GM18951 (cell line): ENCODE results near the gene WNT2B.

ENCODE experiments used
- POLR2A ChIP-seq: IDR thresholded peaks from 4 replicates; pipeline ENCODE4 v1.6.1; 2011; ENCODE audit warnings: mild to moderate bottlenecking; ENCODE audit not compliant: insufficient read length, insufficient read depth; ENCODE audit errors: extremely low read depth
- in situ Hi-C: fragments of 300-500 bp; cut with MboI; formaldehyde crosslinking; loops from one replicate; pipeline ENCODE4 v1.12.0; 2022; ENCODE audit warnings: low sequenced_read_pairs, mixed read lengths, inconsistent platforms; ENCODE audit not compliant: unreplicated experiment

WNT2B gene

DNA sequence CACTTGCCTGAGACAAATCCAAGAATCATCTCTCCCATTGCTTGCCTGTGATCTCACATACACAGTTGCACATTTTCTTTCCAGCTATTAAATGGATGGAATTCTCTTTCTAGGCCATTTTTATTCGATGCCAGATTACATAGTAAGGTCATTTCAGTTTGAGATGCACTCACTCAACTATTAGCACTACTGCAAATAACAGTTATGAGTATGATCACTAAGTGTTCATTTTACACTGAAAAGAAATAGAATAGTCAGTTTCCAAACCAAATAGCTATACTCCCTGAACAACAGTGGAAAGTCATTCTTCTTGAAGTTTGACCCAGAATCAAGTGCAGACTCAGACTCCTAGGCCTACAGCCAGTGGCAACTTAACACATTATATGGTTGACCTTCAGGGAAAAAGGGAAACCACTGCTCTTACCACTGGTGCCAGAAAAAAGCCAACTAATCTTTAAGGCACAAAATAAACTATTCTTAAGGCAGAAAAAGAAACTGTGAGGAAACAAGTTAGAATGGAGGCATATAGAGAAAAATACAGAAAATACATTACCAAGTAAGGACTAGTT, 31.5 kb downstream of the WNT2B start:
- in situ Hi-C loops = no loop called here
- no peak for TF ChIP-seq POLR2A

DNA sequence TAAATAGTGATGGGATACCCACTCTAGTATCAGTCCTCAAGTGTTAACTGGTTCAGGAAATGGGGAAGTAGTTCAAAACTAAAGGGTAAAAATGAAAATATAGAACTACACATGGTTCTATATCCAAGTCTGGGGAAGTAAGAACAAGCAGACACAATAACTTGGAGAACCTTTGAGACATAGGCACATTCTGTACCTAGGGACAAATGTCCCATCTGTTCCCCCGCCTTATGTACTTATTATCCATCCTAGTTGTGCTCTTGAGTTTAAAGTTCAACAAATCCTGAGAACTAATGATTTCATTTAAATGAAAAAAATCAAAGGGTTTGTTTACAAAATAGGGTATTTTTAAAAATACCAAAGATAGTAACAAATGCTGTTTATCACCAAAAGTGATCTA, 32.5 kb downstream of the WNT2B start:
- in situ Hi-C loops = no loop called here
- TF ChIP-seq POLR2A = no peak

DNA sequence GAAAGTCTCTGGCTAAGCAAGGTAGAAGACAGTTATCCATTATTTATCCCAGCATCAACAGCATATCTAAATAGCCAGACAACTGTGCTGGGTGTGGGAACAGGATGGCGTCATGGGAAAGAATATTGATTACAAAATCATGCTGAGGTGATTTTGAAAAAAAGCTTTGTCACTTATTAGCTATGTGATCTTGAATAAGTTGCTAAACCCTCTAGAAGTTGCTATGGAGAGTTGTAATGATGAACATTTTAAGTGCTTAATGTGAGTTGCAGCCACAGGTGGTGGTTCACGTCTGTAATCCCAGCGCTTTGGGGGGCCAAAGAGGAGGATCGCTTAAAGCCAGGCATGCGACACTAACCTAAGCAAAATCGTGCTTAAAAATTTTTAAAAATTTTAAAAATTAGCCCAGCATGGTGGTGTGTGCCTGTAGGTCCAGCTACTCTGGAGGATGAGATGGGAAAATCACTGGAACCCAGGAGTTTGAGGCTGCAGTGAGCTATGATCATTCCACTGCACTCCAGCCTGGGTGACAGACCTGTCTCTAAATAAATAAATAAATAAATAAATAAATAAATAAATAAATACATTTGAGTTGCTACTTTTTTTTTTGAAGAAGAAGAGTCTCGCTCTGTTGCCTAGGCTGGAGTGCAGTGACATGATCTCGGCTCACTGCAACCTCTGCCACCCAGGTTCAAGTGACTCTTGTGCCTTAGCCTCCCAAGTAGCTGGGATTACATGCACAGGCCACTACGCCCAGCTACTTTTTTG, 33.6 kb downstream of the WNT2B start:
- TF ChIP-seq POLR2A = no peak
- in situ Hi-C loops = no loop called here

- no peak for TF ChIP-seq POLR2A
- in situ Hi-C loops = no loop called here
Measured at GRCh38 chr1:112544011-112544688, 35.4 kb downstream of the WNT2B start.

GRCh38 chr1:112544751-112545150, 36.0 kb downstream of the WNT2B start:
- TF ChIP-seq POLR2A = no peak
- in situ Hi-C loops = no loop called here

DNA sequence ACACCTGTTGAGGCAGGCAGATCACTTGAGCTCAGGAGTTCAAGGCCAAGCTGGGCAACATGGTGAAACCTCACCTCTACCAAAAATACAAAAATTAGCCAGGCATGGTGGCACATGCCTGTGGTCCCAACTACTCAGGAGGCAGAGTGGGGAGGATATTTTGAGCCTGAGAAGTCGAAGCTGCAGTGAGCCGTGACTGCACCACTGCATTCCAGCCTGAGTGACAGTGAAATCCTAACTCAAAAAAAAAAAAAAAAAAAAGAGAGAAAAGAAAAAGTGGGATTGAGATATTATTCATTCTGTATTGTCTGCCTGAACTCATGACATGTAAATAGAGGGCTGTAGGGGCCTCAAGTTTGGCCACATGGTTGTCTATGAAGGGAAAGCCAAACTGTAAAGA, 37.3 kb downstream of the WNT2B start:
- in situ Hi-C loops = no loop called here
- TF ChIP-seq POLR2A = no peak

DNA sequence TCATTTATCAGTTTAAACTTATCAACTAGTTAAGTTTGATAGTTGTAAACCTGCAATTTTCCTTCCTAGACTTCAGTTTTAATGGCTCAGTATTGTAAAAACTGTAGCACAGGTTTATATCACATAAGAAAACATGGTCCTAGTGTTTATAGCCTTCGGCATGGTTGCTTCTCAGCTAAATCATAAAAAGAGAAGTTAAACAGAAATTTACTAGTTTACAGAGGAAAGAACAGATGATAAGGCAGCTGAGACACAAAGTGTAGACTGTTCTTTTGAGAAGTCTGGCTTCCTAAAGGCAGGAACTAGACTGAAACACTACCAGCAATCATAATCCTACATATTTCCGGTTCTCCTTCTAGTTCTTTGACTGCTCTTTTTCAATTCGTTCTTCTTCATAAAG, 39.8 kb downstream of the WNT2B start:
- in situ Hi-C loops = no loop called here
- no peak for TF ChIP-seq POLR2A

GRCh38 chr1:112549590-112549989, 40.8 kb downstream of the WNT2B start:
- TF ChIP-seq POLR2A = no peak
- in situ Hi-C loops = no loop called here

- no peak for TF ChIP-seq POLR2A
- in situ Hi-C loops = no loop called here
Measured at GRCh38 chr1:112554411-112554810, 45.6 kb downstream of the WNT2B start.

- in situ Hi-C loops = no loop called here
- no peak for TF ChIP-seq POLR2A
Measured at GRCh38 chr1:112557385-112557784, 48.6 kb downstream of the WNT2B start.

GRCh38 chr1:112558634-112559033, 49.9 kb downstream of the WNT2B start:
- in situ Hi-C loops = no loop called here
- no peak for TF ChIP-seq POLR2A

- in situ Hi-C loops = no loop called here
- TF ChIP-seq POLR2A = no peak
Measured at GRCh38 chr1:112563341-112563740, 54.6 kb downstream of the WNT2B start.

- TF ChIP-seq POLR2A = no peak
- in situ Hi-C loops = no loop called here
Measured at GRCh38 chr1:112564081-112564480, 55.3 kb downstream of the WNT2B start.

DNA sequence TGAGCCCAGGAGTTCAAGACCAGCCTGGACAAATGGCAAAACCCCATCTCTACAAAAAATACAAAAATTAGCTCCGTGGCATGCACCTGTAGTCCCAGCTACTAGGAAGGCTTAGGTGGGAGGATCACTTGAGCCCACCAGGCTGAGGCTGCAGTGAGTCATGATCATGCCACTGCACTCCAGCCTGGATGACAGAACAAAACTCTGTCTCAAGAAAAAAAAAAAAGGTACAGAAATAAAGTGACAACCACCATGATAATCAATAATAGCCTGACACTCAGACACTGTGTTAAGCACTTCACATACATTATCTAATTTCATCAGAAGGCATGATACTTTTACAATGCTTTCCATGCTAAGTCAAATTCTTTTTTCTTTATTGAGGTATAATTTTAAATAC, 57.0 kb downstream of the WNT2B start:
- in situ Hi-C loops = no loop called here

More for the DNA sequence above, 57.0 kb downstream of the WNT2B start:
- no peak for TF ChIP-seq POLR2A
